NB4 (cell line): ENCODE measurements around the gene UST.

Experiments used
- CTCF ChIP-seq: IDR thresholded peaks from one replicate; pipeline ENCODE4 v1.5.1; 2012; ENCODE audit warnings: low read depth, low read length
- POLR2A ChIP-seq: IDR thresholded peaks from 2 replicates; pipeline ENCODE4 v1.6.1; 2011; ENCODE audit warnings: mild to moderate bottlenecking; ENCODE audit not compliant: insufficient read length; ENCODE audit errors: extremely low read depth
- TF ChIP-seq, protein P1 (sequence below): IDR thresholded peaks from 2 replicates; pipeline ENCODE4 v1.6.1; 2011; ENCODE audit warnings: low read depth, low read length

DNA sequence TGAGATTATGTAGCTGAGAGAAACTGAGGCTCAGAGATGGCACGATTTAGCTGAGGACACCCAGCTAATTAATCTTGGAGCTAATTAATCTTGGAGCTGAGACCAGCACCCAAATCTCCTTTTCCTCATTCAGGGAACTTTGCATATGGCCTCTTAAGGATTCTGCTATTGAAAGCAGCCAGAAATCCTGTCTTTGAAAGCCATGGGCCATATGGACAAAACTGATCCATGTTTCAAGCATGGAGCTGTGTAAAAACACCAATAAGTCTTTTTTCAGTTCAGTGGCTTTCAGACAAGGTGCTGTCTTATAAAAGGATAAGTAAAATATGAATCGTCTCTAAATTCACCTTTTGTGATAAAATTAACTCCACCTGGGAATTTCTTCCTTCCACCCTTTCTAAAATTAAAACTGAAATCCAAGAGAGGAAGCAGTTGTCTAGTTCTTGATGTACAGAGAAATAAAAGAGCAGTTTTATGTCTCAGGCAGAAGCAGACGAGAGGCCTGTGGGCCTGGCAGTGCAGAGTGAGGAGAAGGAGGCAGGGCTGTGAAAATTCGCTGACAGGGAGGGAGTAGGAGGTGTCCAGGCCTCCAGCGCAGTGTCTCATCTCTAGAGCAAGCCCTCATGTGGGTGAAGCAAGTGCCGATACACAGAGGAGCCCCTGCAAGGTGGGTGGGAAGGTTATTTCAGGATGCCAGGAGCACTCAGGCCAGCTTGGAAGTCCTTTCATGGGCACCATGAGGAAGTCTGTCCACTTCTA lies 266.9 kb downstream of the UST start:
- no peak for TF ChIP-seq POLR2A
- no peak for TF ChIP-seq CTCF
- TF ChIP-seq, protein P1, sequence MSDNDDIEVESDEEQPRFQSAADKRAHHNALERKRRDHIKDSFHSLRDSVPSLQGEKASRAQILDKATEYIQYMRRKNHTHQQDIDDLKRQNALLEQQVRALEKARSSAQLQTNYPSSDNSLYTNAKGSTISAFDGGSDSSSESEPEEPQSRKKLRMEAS, result no peak
